Skeletal muscle tissue (tissue), 4 donors: Measurements from ENCODE around the gene TSPAN12. TPM values are rescaled to one million over a fixed set of nuclear protein-coding genes. Genes with fewer than 3 reads are reported as not detected.
A peak's percentile ranks its signal among the peaks of the same experiment; 100 is the strongest.

Experiments
- H3K27ac ChIP-seq: one replicate; pipeline ENCODE4 v1.7.0; 2013; ENCODE audit warnings: mild to moderate bottlenecking, low read depth, low read length, inconsistent platforms
- H3K27me3 ChIP-seq, 3 donors: one replicate each; pipeline ENCODE4 v1.7.0; 2013; ENCODE audit warnings: low read length in 3 of 3; ENCODE audit not compliant: control insufficient read depth in 3 of 3, insufficient read depth in 3 of 3
- H3K36me3 ChIP-seq, 3 donors: one replicate each; pipeline ENCODE4 v1.7.0; 2013; ENCODE audit warnings: low read length in 3 of 3; ENCODE audit not compliant: control insufficient read depth in 3 of 3, insufficient read depth in 3 of 3
- H3K4me1 ChIP-seq, 3 donors: one replicate each; pipeline ENCODE4 v1.7.0; 2013; ENCODE audit warnings: low read length in 3 of 3, mild to moderate bottlenecking in 3 of 3; ENCODE audit not compliant: control insufficient read depth in 3 of 3, insufficient read depth in 3 of 3
- H3K4me3 ChIP-seq, 3 donors: one replicate each; pipeline ENCODE4 v1.7.0; 2013; ENCODE audit warnings: low read length in 3 of 3
- H3K9ac ChIP-seq, 3 donors: one replicate each; pipeline ENCODE4 v1.7.0; 2013; ENCODE audit warnings: low read length in 3 of 3, mild to moderate bottlenecking in 3 of 3, moderate library complexity in 2 of 3, low read depth in 1 of 3
- H3K9me3 ChIP-seq, 3 donors: one replicate each; pipeline ENCODE4 v1.7.0; 2013; ENCODE audit warnings: low read length in 3 of 3; ENCODE audit not compliant: control insufficient read depth in 3 of 3
- total RNA-seq: library from RNA; depleted of rRNA; stranded (reverse); fragments of >200 nt; gene quantifications from one replicate; pipeline ENCODE4 v1.2.3, GENCODE V29; 2014
- donor health status: Osteomylitis.

Gene TSPAN12
- total RNA-seq, 1 donor from 2014 or later = 33.4 TPM

DNA sequence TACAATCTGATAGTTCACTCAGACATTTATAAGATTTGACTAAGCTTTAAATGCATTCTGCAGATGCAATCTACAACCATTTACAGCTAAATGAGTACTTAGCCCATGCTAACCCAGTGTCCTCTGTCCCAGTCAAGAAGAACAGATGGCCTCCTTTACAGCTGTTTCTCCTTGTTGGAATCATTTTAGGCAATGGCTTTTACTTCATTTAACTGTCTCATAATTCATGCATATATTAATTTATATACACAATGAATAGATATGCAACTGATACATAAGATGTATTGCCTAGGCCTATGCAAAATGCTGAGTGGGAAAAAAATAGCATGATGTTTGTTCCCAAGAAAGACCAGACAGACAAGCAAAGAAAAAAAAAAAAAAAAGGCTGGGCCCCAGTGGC lies 82.2 kb downstream of the TSPAN12 start:
- H3K27ac ChIP-seq = no peak overlapping the region
- H3K27me3 ChIP-seq = no peaks in the 10 kb centered on the region
- no peaks in the 10 kb centered on the region for H3K9me3 ChIP-seq
- H3K9ac ChIP-seq = no peak overlapping the region
- H3K4me1 ChIP-seq = no peaks in the 10 kb centered on the region
- no peaks in the 10 kb centered on the region for H3K36me3 ChIP-seq
- no peak overlapping the region for H3K4me3 ChIP-seq

DNA sequence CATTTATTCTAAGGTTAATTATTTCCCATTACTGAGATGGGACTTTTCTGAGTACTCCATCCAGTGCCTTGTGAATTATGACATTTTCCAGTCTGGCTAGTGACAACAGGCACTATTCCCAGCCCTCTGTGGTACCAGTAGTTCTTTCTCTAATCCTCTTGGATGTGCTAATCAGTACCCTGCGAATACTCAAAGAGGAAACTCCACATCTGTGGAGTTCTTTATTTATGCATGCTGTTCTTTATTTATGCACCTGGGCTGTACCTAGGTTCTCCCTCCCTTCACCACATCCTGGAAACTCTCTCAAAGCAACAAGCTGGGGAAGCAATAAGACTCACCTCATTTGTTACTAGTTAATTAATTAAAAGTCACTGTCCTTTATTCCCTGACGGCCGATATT lies 83.5 kb downstream of the TSPAN12 start:
- Histone ChIP-seq H3K4me1 (no peaks in the 10 kb centered on the region), H3K9ac (no peak overlapping the region), H3K9me3 (no peaks in the 10 kb centered on the region), H3K36me3 (no peaks in the 10 kb centered on the region), H3K27ac (no peak overlapping the region), H3K27me3 (no peaks in the 10 kb centered on the region), H3K4me3 (no peak overlapping the region)

DNA sequence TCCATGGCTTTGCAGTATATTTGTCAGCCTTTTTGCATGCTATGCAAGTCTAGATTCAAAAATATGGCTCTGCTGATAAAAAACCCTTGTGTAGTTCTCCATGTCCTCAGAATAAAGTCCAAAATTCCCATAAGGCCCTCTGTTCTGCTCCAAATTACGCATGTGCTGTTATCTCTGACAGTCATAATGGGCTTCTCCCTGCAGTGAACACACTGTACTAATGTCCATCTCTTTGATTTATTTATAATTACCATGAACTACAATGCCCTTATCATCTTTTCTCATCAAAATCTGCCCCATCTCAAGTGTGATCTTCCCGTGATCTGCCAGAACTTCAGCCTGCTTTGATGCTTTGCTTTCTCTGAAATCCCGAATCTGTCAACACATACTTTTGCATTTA lies 87.7 kb downstream of the TSPAN12 start:
- Histone ChIP-seq H3K4me1 (no peaks in the 10 kb centered on the region), H3K9ac (no peak overlapping the region), H3K27me3 (no peaks in the 10 kb centered on the region), H3K4me3 (no peak overlapping the region), H3K36me3 (no peaks in the 10 kb centered on the region), H3K27ac (no peak overlapping the region), H3K9me3 (no peaks in the 10 kb centered on the region)

DNA sequence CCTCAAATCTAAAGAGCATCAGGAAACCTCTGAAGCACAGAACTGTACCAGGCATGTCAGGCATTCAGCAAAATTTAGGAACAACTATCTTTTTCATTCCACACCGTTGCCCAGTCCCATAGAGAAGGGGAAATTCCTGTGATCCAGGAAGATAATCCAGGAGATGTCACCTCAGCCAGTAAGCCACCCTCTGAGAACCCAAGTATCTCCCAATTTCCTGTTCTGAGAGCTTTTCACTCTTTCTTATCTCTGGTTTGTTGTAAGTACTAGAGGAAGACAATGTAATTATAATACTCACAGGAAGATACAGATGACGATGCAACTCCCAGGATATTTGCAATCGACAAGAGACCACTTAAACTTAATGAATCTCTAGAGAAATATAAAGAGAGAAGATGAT lies 97.1 kb downstream of the TSPAN12 start:
- H3K4me3 ChIP-seq = no peak overlapping the region
- H3K9me3 ChIP-seq = no peaks in the 10 kb centered on the region
- H3K4me1 ChIP-seq = no peaks in the 10 kb centered on the region
- H3K9ac ChIP-seq = no peak overlapping the region
- H3K27ac ChIP-seq = no peak overlapping the region
- H3K36me3 ChIP-seq = no peaks in the 10 kb centered on the region
- H3K27me3 ChIP-seq = no peaks in the 10 kb centered on the region

DNA sequence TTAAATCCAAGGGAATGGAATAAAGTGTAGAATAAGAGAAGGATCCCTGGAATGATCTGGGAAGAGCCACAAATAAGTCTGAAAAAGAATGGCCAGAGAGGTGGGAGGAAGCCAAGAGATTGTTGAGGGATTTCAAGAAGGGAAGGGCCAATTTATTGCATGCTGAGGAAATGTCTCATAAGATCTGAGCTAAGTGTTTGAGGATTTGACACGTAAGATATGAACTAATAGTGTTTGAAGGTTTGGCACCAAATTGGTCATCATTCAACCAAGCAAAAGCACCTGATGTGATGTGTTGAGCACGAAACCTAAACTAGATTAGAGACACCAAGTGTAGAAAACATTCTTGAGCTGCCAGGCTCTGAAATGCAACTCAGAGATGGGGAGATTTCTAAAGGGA lies 97.9 kb downstream of the TSPAN12 start:
- no peaks in the 10 kb centered on the region for H3K9me3 ChIP-seq
- H3K4me1 ChIP-seq = no peaks in the 10 kb centered on the region
- H3K27me3 ChIP-seq = no peaks in the 10 kb centered on the region

DNA sequence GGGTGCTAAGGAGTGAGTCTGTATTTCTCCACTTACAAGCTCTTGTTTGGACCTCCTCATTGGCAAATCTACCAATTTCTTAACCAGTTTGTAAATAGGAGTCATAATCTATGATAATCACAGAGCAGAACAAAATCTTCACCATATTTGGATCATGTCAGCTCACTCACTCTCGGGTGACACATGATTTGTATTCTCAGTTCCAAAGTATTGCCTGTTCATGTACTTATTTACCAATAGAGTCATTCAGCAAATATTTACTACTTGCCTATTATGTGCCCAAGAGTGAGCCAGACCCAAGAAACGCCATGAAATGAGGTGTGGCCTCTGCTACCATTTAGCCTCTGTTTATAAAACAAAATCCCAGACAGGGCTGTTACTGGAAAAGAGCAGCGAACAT lies 114.8 kb downstream of the TSPAN12 start:
- Histone ChIP-seq H3K4me1 (peaks cover 2 to 6% (median 3%) of the 10 kb centered on the region in 3 donors), H3K4me3 (no peak overlapping the region), H3K9me3 (no peaks in the 10 kb centered on the region), H3K27me3 (no peaks in the 10 kb centered on the region), H3K27ac (no peak overlapping the region), H3K36me3 (no peaks in the 10 kb centered on the region), H3K9ac (no peak overlapping the region)

More for the DNA sequence above, 97.9 kb downstream of the TSPAN12 start:
- Histone ChIP-seq H3K36me3 (no peaks in the 10 kb centered on the region), H3K4me3 (no peak overlapping the region), H3K27ac (no peak overlapping the region), H3K9ac (no peak overlapping the region)

DNA sequence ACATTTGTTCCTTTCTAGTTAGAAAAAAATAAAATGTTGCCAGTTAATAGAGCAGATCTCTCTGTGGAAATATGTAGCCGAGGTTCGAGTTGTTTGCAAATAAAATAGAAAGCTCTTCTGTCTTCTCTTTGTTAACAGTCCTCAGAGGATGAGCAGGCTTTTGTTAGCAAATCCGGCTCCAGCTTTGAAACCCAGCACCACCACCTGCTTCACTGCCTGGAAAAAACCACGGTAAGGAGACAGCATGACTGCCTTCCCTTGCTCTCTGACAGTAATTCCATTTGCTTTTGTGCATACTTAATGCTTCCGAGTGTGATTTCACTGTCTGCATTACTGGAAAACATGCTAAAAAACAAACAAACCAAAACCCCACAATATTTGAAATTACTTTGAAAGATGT lies 115.6 kb downstream of the TSPAN12 start:
- H3K4me3 ChIP-seq = peak overlapping the region in 1 of 3 donors; percentile 1
- H3K4me1 ChIP-seq = peaks cover 2 to 6% (median 3%) of the 10 kb centered on the region in 3 donors
- H3K9me3 ChIP-seq = no peaks in the 10 kb centered on the region

DNA sequence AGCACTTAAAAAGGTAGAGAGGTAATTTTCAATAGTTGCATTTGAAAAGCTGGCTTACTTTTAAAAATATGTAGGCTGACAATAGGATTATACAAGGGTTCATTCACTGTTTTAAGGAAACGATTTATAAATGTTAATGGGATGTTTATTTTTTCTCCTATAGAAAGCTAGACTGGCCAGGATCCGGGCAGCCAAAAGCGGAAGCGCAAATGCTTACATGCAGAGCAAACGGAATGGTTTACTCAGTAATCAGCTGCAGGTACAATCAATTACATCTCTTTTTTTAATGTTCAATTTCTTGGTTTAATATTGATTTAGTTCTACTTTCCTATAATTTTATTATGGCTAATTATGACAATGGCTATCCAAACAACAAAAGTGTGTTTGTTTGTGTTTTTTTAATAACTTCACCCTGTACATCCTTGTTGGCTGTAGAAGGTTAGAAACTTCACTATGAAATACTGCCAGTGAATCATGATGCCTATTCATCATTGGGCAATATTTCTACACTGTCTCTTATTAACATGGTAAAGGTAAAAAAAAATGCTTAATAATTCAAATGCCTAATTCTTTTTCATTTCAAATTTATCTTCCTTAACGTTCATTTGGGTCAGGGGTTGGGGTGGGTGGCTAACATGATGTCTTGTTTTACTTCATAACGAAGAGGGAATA lies 116.4 kb downstream of the TSPAN12 start:
- H3K9me3 ChIP-seq = no peaks in the 10 kb centered on the region
- no peak overlapping the region for H3K27ac ChIP-seq
- no peaks in the 10 kb centered on the region for H3K27me3 ChIP-seq
- no peaks in the 10 kb centered on the region for H3K36me3 ChIP-seq
- H3K4me1 ChIP-seq = peaks cover 2 to 6% (median 3%) of the 10 kb centered on the region in 3 donors
- H3K4me3 ChIP-seq = no peak overlapping the region
- H3K9ac ChIP-seq = no peak overlapping the region

More for the DNA sequence above, 115.6 kb downstream of the TSPAN12 start:
- H3K9ac ChIP-seq = no peak overlapping the region
- H3K36me3 ChIP-seq = no peaks in the 10 kb centered on the region
- no peak overlapping the region for H3K27ac ChIP-seq
- H3K27me3 ChIP-seq = no peaks in the 10 kb centered on the region

DNA sequence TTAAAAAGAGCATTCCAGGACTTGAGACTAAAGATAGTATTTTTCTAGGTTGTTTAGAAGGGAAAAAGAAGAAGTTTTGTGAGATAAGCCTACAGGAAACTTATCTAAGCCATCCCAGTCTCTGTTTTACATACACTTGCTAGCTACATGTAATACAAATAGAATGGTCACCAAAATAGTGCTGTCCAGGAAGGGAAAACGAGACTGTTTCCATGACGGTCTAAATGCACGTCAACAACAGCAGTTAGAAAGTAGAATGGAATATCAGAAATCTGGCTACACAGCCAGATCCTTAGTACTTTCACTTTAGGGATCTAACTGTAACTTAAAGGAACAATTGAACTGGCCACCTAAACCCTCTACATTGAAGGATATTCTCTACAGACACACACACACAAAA lies 117.6 kb downstream of the TSPAN12 start:
- peak overlapping the region; percentile 4 for H3K27ac ChIP-seq
- peak overlapping the region; percentile 42 to 63 (median 44) for H3K4me3 ChIP-seq
- no peaks in the 10 kb centered on the region for H3K36me3 ChIP-seq
- H3K4me1 ChIP-seq = peaks cover 2 to 6% (median 3%) of the 10 kb centered on the region in 3 donors
- no peaks in the 10 kb centered on the region for H3K27me3 ChIP-seq
- peak overlapping the region in 2 of 3 donors; percentile 5 to 26 for H3K9ac ChIP-seq
- no peaks in the 10 kb centered on the region for H3K9me3 ChIP-seq

DNA sequence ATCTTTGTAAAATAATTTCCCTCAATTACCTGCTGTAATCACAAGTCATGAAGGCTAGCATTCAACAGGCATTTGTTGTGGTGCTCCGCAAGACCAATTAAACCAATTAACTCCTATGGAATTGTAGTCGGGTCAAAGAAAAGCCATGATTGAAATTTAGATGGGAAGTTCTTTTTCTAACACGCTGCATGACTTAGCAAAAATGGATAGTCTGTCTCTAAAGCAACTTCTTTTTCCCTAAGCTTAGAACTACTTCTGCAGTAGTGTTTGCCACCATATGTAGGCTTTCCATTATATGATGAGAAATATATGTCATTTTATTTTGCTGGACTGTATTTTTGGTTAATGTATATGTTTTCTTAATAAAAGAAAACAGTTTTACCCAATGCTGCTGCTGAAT lies 119.1 kb downstream of the TSPAN12 start:
- H3K27ac ChIP-seq = no peak overlapping the region
- no peaks in the 10 kb centered on the region for H3K27me3 ChIP-seq

More for the DNA sequence above, 119.1 kb downstream of the TSPAN12 start:
- peaks cover 2 to 6% (median 3%) of the 10 kb centered on the region in 3 donors for H3K4me1 ChIP-seq
- H3K4me3 ChIP-seq = no peak overlapping the region
- H3K36me3 ChIP-seq = no peaks in the 10 kb centered on the region
- H3K9ac ChIP-seq = no peak overlapping the region
- no peaks in the 10 kb centered on the region for H3K9me3 ChIP-seq
